Endothelial cell of umbilical vein (primary cell): ENCODE data around the gene KISS1R.

Experiments
- CTCF ChIP-seq, 2 donors: IDR thresholded peaks; 1 replicate in 1 of 2; 2 replicates in 1 of 2; pipeline ENCODE4 v1.5.1; 2011; ENCODE audit warnings: low read length in 2 of 2, mild to moderate bottlenecking in 2 of 2, moderate library complexity in 2 of 2, control low read depth in 1 of 2, inconsistent platforms in 1 of 2, low read depth in 1 of 2; ENCODE audit not compliant: insufficient read depth in 1 of 2; ENCODE audit errors: extremely low read depth in 1 of 2
- EZH2 ChIP-seq: IDR thresholded peaks from 2 replicates; pipeline ENCODE4 v1.6.1; 2012; ENCODE audit warnings: borderline replicate concordance, low read depth, mild to moderate bottlenecking, moderate library complexity, low read length, inconsistent platforms; ENCODE audit not compliant: severe bottlenecking
- FOS ChIP-seq: IDR thresholded peaks from 2 replicates; pipeline ENCODE4 v1.6.1; 2011; ENCODE audit warnings: mild to moderate bottlenecking, low read length, moderate library complexity, borderline replicate concordance; ENCODE audit not compliant: insufficient read depth
- GATA2 ChIP-seq: IDR thresholded peaks from 2 replicates; pipeline ENCODE4 v1.7.0; 2011; ENCODE audit warnings: low read depth, mild to moderate bottlenecking, moderate library complexity, mixed read lengths, low read length; ENCODE audit not compliant: insufficient read length, insufficient read depth
- JUN ChIP-seq: IDR thresholded peaks from 2 replicates; pipeline ENCODE4 v1.6.1; 2011; ENCODE audit warnings: borderline replicate concordance, low read depth; ENCODE audit not compliant: insufficient read length, insufficient read depth
- MYC ChIP-seq: IDR thresholded peaks from one replicate; pipeline ENCODE4 v1.6.1; 2011; ENCODE audit warnings: mild to moderate bottlenecking, low read depth, low read length
- POLR2A ChIP-seq: IDR thresholded peaks from 2 replicates; pipeline ENCODE4 v1.6.1; 2012; ENCODE audit warnings: low read depth, mild to moderate bottlenecking, control low read depth, low read length
- POLR2AphosphoS5 ChIP-seq: IDR thresholded peaks from 2 replicates; pipeline ENCODE4 v1.6.1; 2012; ENCODE audit warnings: low read depth, mild to moderate bottlenecking, control low read depth, low read length, moderate library complexity; ENCODE audit not compliant: insufficient read depth

- TF ChIP-seq CTCF (IDR thresholded peaks at IDR 0.05; ENCODE audit: extremely low read depth in 1 of 2, insufficient read depth in 1 of 2, low read depth in 1 of 2, low read length in 2 of 2), result no peak
- no peak for TF ChIP-seq POLR2AphosphoS5
- TF ChIP-seq FOS, result no peak
- no peak for TF ChIP-seq GATA2
- TF ChIP-seq MYC, result no peak
- no peak for TF ChIP-seq POLR2A
- TF ChIP-seq JUN, result no peak
- no peak for TF ChIP-seq EZH2
Observed at GRCh38 chr19:887072-887471, 30.1 kb upstream of the KISS1R start.
